ENCODE data around the gene KIFC3.
A peak's percentile ranks its signal among the peaks of the same experiment; 100 is the strongest.

KIFC3 gene

GRCh38 chr16:57830890-57831484 lies 28.7 kb upstream of the KIFC3 start:
- 98% methylated on average over 7 of the region's 10 CpGs for WGBS (ENCODE audit: insufficient coverage)
- peaks cover 0 to 3% (median 0%) of the 10 kb centered on the region in 5 experiments for H3K27me3 ChIP-seq (replicated peaks in 2 of 5; ENCODE audit: control insufficient read depth in 4 of 5, insufficient read depth in 5 of 5, low read length in 4 of 5)
- ChIA-PET POLR2A (no interaction called here), CTCF (interaction anchor here (0.9 to 1.6 kb wide), 4 partner anchors 9 to 52 kb away, joined by 3 read pairs; no protein-coding TSS in a partner anchor)
- H3K4me3 ChIP-seq (ENCODE audit: control insufficient read depth in 1 of 7, extremely low read depth in 1 of 7, insufficient read depth in 4 of 7, low read depth in 2 of 7, low read length in 6 of 7) = no peak overlapping the region
- no peak for DNase-seq
- no peaks in the 10 kb centered on the region for H3K36me3 ChIP-seq (ENCODE audit: control insufficient read depth in 4 of 4, insufficient read depth in 4 of 4, low read length in 3 of 4)
- H3K27ac ChIP-seq (ENCODE audit: insufficient read depth in 1 of 2, low read depth in 1 of 2, low read length in 2 of 2, poor library complexity in 1 of 2, severe bottlenecking in 2 of 2) = no peak overlapping the region
- H3K9me3 ChIP-seq (ENCODE audit: control extremely low read depth in 1 of 5, control insufficient read depth in 4 of 5, insufficient read depth in 2 of 5, low read depth in 1 of 5, low read length in 4 of 5) = no peaks in the 10 kb centered on the region
- no peaks in the 10 kb centered on the region for H3K4me1 ChIP-seq (ENCODE audit: control extremely low read depth in 1 of 4, control insufficient read depth in 4 of 4, insufficient read depth in 4 of 4, low read length in 3 of 4)

- no peak for DNase-seq
- WGBS (ENCODE audit: insufficient coverage) = 92% methylated on average over 2 of the region's 3 CpGs
- Histone ChIP-seq H3K9me3 (ENCODE audit: control extremely low read depth in 1 of 5, control insufficient read depth in 4 of 5, insufficient read depth in 2 of 5, low read depth in 1 of 5, low read length in 4 of 5) (no peaks in the 10 kb centered on the region), H3K27ac (ENCODE audit: insufficient read depth in 1 of 2, low read depth in 1 of 2, low read length in 2 of 2, poor library complexity in 1 of 2, severe bottlenecking in 2 of 2) (no peak overlapping the region), H3K4me1 (ENCODE audit: control extremely low read depth in 1 of 4, control insufficient read depth in 4 of 4, insufficient read depth in 4 of 4, low read length in 3 of 4) (no peaks in the 10 kb centered on the region), H3K36me3 (ENCODE audit: control insufficient read depth in 4 of 4, insufficient read depth in 4 of 4, low read length in 3 of 4) (no peaks in the 10 kb centered on the region), H3K27me3 (replicated peaks in 2 of 5; ENCODE audit: control insufficient read depth in 4 of 5, insufficient read depth in 5 of 5, low read length in 4 of 5) (peaks cover 0 to 3% (median 0%) of the 10 kb centered on the region in 5 experiments), H3K4me3 (ENCODE audit: control insufficient read depth in 1 of 7, extremely low read depth in 1 of 7, insufficient read depth in 4 of 7, low read depth in 2 of 7, low read length in 6 of 7) (no peak overlapping the region)
- CTCF ChIA-PET = interaction anchor here (1.1 to 3.1 kb wide), 4 partner anchors 19 to 73 kb away, joined by 3 to 9 read pairs (median 3); no protein-coding TSS in a partner anchor
- POLR2A ChIA-PET = no interaction called here
These were observed 27.7 kb upstream of the KIFC3 start for GRCh38 chr16:57829969-57830360.

GRCh38 chr16:57828272-57829161 lies 26.2 kb upstream of the KIFC3 start:
- Histone ChIP-seq H3K36me3 (ENCODE audit: control insufficient read depth in 4 of 4, insufficient read depth in 4 of 4, low read length in 3 of 4) (no peaks in the 10 kb centered on the region), H3K4me1 (ENCODE audit: control extremely low read depth in 1 of 4, control insufficient read depth in 4 of 4, insufficient read depth in 4 of 4, low read length in 3 of 4) (no peaks in the 10 kb centered on the region), H3K4me3 (ENCODE audit: control insufficient read depth in 1 of 7, extremely low read depth in 1 of 7, insufficient read depth in 4 of 7, low read depth in 2 of 7, low read length in 6 of 7) (no peak overlapping the region), H3K27ac (ENCODE audit: insufficient read depth in 1 of 2, low read depth in 1 of 2, low read length in 2 of 2, poor library complexity in 1 of 2, severe bottlenecking in 2 of 2) (no peak overlapping the region), H3K27me3 (replicated peaks in 2 of 5; ENCODE audit: control insufficient read depth in 4 of 5, insufficient read depth in 5 of 5, low read length in 4 of 5) (peaks cover 0 to 3% (median 0%) of the 10 kb centered on the region in 5 experiments), H3K9me3 (ENCODE audit: control extremely low read depth in 1 of 5, control insufficient read depth in 4 of 5, insufficient read depth in 2 of 5, low read depth in 1 of 5, low read length in 4 of 5) (no peaks in the 10 kb centered on the region)
- 90% methylated on average over 12 of the region's 13 CpGs for WGBS (ENCODE audit: insufficient coverage)
- ChIA-PET CTCF (interaction anchor here (0.6 to 3.1 kb wide), 5 partner anchors 10 to 71 kb away, joined by 3 to 9 read pairs (median 3); no protein-coding TSS in a partner anchor), POLR2A (interaction anchor here (0.5 kb wide), 1 partner anchor 24 kb away, joined by 3 read pairs; no protein-coding TSS in a partner anchor)
- peak; percentile 14 to 54 (median 44) for DNase-seq

GRCh38 chr16:57826706-57827625 lies 24.7 kb upstream of the KIFC3 start:
- Histone ChIP-seq H3K36me3 (ENCODE audit: control insufficient read depth in 4 of 4, insufficient read depth in 4 of 4, low read length in 3 of 4) (no peaks in the 10 kb centered on the region), H3K9me3 (ENCODE audit: control extremely low read depth in 1 of 5, control insufficient read depth in 4 of 5, insufficient read depth in 2 of 5, low read depth in 1 of 5, low read length in 4 of 5) (no peaks in the 10 kb centered on the region), H3K4me1 (ENCODE audit: control extremely low read depth in 1 of 4, control insufficient read depth in 4 of 4, insufficient read depth in 4 of 4, low read length in 3 of 4) (no peaks in the 10 kb centered on the region), H3K27ac (ENCODE audit: insufficient read depth in 1 of 2, low read depth in 1 of 2, low read length in 2 of 2, poor library complexity in 1 of 2, severe bottlenecking in 2 of 2) (no peak overlapping the region), H3K27me3 (replicated peaks in 2 of 5; ENCODE audit: control insufficient read depth in 4 of 5, insufficient read depth in 5 of 5, low read length in 4 of 5) (peaks cover 0 to 3% (median 0%) of the 10 kb centered on the region in 5 experiments), H3K4me3 (ENCODE audit: control insufficient read depth in 1 of 7, extremely low read depth in 1 of 7, insufficient read depth in 4 of 7, low read depth in 2 of 7, low read length in 6 of 7) (no peak overlapping the region)
- no peak for DNase-seq
- WGBS (ENCODE audit: insufficient coverage) = 94% methylated on average over 22 of the region's 22 CpGs
- POLR2A ChIA-PET = interaction anchor here (0.6 kb wide), 1 partner anchor 437 kb away, joined by 3 read pairs; no protein-coding TSS in a partner anchor
- CTCF ChIA-PET = interaction anchor here (0.6 to 3.1 kb wide), 4 partner anchors 8 to 72 kb away, joined by 3 to 9 read pairs (median 5); no protein-coding TSS in a partner anchor

- POLR2A ChIA-PET = interaction anchor here (0.6 kb wide), 1 partner anchor 515 kb away, joined by 3 read pairs; no protein-coding TSS in a partner anchor
- CTCF ChIA-PET = no interaction called here
These were observed 23.8 kb upstream of the KIFC3 start for GRCh38 chr16:57826052-57826451.

GRCh38 chr16:57825298-57826044 lies 23.2 kb upstream of the KIFC3 start:
- ChIA-PET POLR2A (interaction anchor here (0.6 kb wide), 1 partner anchor 514 kb away, joined by 3 read pairs; no protein-coding TSS in a partner anchor), CTCF (no interaction called here)
- 100% methylated on average over 4 of the region's 6 CpGs for WGBS (ENCODE audit: insufficient coverage)
- Histone ChIP-seq H3K4me3 (ENCODE audit: control insufficient read depth in 1 of 7, extremely low read depth in 1 of 7, insufficient read depth in 4 of 7, low read depth in 2 of 7, low read length in 6 of 7) (no peak overlapping the region), H3K9me3 (ENCODE audit: control extremely low read depth in 1 of 5, control insufficient read depth in 4 of 5, insufficient read depth in 2 of 5, low read depth in 1 of 5, low read length in 4 of 5) (no peaks in the 10 kb centered on the region), H3K36me3 (ENCODE audit: control insufficient read depth in 4 of 4, insufficient read depth in 4 of 4, low read length in 3 of 4) (no peaks in the 10 kb centered on the region), H3K27ac (ENCODE audit: insufficient read depth in 1 of 2, low read depth in 1 of 2, low read length in 2 of 2, poor library complexity in 1 of 2, severe bottlenecking in 2 of 2) (no peak overlapping the region), H3K27me3 (replicated peaks in 2 of 5; ENCODE audit: control insufficient read depth in 4 of 5, insufficient read depth in 5 of 5, low read length in 4 of 5) (peaks cover 0 to 3% (median 0%) of the 10 kb centered on the region in 5 experiments), H3K4me1 (ENCODE audit: control extremely low read depth in 1 of 4, control insufficient read depth in 4 of 4, insufficient read depth in 4 of 4, low read length in 3 of 4) (no peaks in the 10 kb centered on the region)
- DNase-seq = no peak

More at GRCh38 chr16:57826052-57826451, 23.8 kb upstream of the KIFC3 start:
- H3K4me3 ChIP-seq (ENCODE audit: control insufficient read depth in 1 of 7, extremely low read depth in 1 of 7, insufficient read depth in 4 of 7, low read depth in 2 of 7, low read length in 6 of 7) = no peak overlapping the region
- H3K27ac ChIP-seq (ENCODE audit: insufficient read depth in 1 of 2, low read depth in 1 of 2, low read length in 2 of 2, poor library complexity in 1 of 2, severe bottlenecking in 2 of 2) = no peak overlapping the region
- WGBS (ENCODE audit: insufficient coverage) = 40% methylated on average over 1 of the region's 4 CpGs
- H3K36me3 ChIP-seq (ENCODE audit: control insufficient read depth in 4 of 4, insufficient read depth in 4 of 4, low read length in 3 of 4) = no peaks in the 10 kb centered on the region
- no peaks in the 10 kb centered on the region for H3K9me3 ChIP-seq (ENCODE audit: control extremely low read depth in 1 of 5, control insufficient read depth in 4 of 5, insufficient read depth in 2 of 5, low read depth in 1 of 5, low read length in 4 of 5)
- H3K4me1 ChIP-seq (ENCODE audit: control extremely low read depth in 1 of 4, control insufficient read depth in 4 of 4, insufficient read depth in 4 of 4, low read length in 3 of 4) = no peaks in the 10 kb centered on the region
- DNase-seq = no peak
- H3K27me3 ChIP-seq (replicated peaks in 2 of 5; ENCODE audit: control insufficient read depth in 4 of 5, insufficient read depth in 5 of 5, low read length in 4 of 5) = peaks cover 0 to 3% (median 0%) of the 10 kb centered on the region in 5 experiments
